GM23338 (cell line): ENCODE results near the gene ANKLE2.

ENCODE experiments used
- EZH2 ChIP-seq: fragments of 200-600 bp; sonication (generic); IDR thresholded peaks from one replicate; pipeline ENCODE4 v1.8.0; 2017; ENCODE audit warnings: antibody characterized with exemption, mild to moderate bottlenecking, low read depth; ENCODE audit not compliant: unreplicated experiment
- TF ChIP-seq, protein P1 (sequence below), 2 experiments: fragments of 200-600 bp in 1 of 2; sonication (generic) in 1 of 2; conservative IDR thresholded peaks; 2 replicates each; pipeline versions ENCODE4 v1.5.1 to v1.6.1; 2016 to 2017; ENCODE audit warnings: antibody characterized with exemption in 2 of 2, low read depth in 2 of 2, mild to moderate bottlenecking in 2 of 2, moderate library complexity in 1 of 2

DNA sequence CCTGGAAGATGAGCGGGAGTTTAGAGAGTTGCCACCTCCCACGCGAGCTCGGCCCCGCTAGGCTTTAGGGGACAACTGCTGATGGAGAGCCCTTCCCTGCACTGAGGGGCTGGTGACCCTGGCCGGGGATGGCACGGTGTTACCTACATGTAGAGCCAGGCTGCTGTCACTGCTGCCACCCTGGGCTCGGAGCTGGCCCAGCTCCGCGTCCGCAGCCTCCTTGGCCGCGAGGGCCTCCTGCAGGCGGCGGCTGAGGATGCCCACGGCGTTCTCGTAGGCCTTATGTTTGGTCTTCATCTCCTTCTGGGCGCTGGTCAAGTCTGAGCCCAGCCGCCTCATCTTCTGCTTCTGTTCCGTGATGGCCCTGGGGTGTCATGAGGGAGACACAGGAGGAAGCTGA lies 24.6 kb upstream of the ANKLE2 start:
- TF ChIP-seq, protein P1, sequence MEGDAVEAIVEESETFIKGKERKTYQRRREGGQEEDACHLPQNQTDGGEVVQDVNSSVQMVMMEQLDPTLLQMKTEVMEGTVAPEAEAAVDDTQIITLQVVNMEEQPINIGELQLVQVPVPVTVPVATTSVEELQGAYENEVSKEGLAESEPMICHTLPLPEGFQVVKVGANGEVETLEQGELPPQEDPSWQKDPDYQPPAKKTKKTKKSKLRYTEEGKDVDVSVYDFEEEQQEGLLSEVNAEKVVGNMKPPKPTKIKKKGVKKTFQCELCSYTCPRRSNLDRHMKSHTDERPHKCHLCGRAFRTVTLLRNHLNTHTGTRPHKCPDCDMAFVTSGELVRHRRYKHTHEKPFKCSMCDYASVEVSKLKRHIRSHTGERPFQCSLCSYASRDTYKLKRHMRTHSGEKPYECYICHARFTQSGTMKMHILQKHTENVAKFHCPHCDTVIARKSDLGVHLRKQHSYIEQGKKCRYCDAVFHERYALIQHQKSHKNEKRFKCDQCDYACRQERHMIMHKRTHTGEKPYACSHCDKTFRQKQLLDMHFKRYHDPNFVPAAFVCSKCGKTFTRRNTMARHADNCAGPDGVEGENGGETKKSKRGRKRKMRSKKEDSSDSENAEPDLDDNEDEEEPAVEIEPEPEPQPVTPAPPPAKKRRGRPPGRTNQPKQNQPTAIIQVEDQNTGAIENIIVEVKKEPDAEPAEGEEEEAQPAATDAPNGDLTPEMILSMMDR (conservative IDR thresholded peaks at IDR 0.05; ENCODE audit: low read depth in 2 of 2): no peak
- no peak for TF ChIP-seq EZH2
